Ishikawa (cell line): ENCODE results near the gene CPAMD8.

ENCODE experiments used
- EP300 ChIP-seq: IDR thresholded peaks from 2 replicates; pipeline ENCODE4 v1.6.1; 2012; ENCODE audit warnings: borderline replicate concordance
- NFIC ChIP-seq: IDR thresholded peaks from 2 replicates; pipeline ENCODE4 v1.6.1; 2012
- RAD21 ChIP-seq: IDR thresholded peaks from 2 replicates; pipeline ENCODE4 v1.6.1; 2012; ENCODE audit warnings: low read depth
- TCF12 ChIP-seq: IDR thresholded peaks from 2 replicates; pipeline ENCODE4 v1.6.1; 2012; ENCODE audit warnings: low read depth
- USF1 ChIP-seq: IDR thresholded peaks from 2 replicates; pipeline ENCODE4 v1.6.1; 2012
- ZBTB7A ChIP-seq: IDR thresholded peaks from 2 replicates; pipeline ENCODE4 v1.6.1; 2012; ENCODE audit warnings: low read depth

GRCh38 chr19:16945762-16946465, 80.7 kb downstream of the CPAMD8 start:
- no peak for TF ChIP-seq NFIC
- TF ChIP-seq ZBTB7A, result no peak
- TF ChIP-seq RAD21, result no peak
- TF ChIP-seq EP300, result no peak
- no peak for TF ChIP-seq TCF12
- no peak for TF ChIP-seq USF1
